ACC112 (cell line): ENCODE data around the gene PTGIS.
"Not testable (repeated sequence)": the region's sequence is repeated elsewhere in the genome, so short reads cannot be mapped to it uniquely, and the experiment has no call there.

Source experiments
- H2AFZ ChIP-seq: fragments of 200-600 bp; sonication (generic); one replicate; pipeline ENCODE4 v1.6.0; 2017; ENCODE audit warnings: antibody characterized with exemption, low read length; ENCODE audit not compliant: unreplicated experiment
- H3K27ac ChIP-seq: fragments of 200-600 bp; sonication (generic); 2 replicates; pipeline ENCODE4 v1.5.1; 2014; ENCODE audit warnings: low read depth, mild to moderate bottlenecking, antibody characterized with exemption, low read length, moderate library complexity
- H3K27me3 ChIP-seq: fragments of 200-600 bp; sonication (generic); 2 replicates; pipeline ENCODE4 v1.6.1; 2014; ENCODE audit warnings: mild to moderate bottlenecking, antibody characterized with exemption, low read length, moderate library complexity, mixed read lengths; ENCODE audit not compliant: insufficient read depth
- H3K36me3 ChIP-seq: fragments of 200-600 bp; sonication (generic); 2 replicates; pipeline ENCODE4 v1.6.1; 2016; ENCODE audit warnings: mild to moderate bottlenecking, antibody characterized with exemption, low read length, moderate library complexity, mixed read lengths; ENCODE audit not compliant: insufficient read depth
- H3K4me1 ChIP-seq: fragments of 200-600 bp; sonication (generic); one replicate; pipeline ENCODE4 v1.6.1; 2016; ENCODE audit warnings: low read length, mixed read lengths; ENCODE audit not compliant: insufficient read depth, unreplicated experiment, control insufficient read depth
- H3K4me3 ChIP-seq: fragments of 200-600 bp; sonication (generic); 2 replicates; pipeline ENCODE4 v1.5.1; 2014; ENCODE audit warnings: mild to moderate bottlenecking, low read depth, low read length
- H3K79me2 ChIP-seq: fragments of 200-600 bp; sonication (generic); one replicate; pipeline ENCODE4 v1.6.0; 2016; ENCODE audit warnings: low read length; ENCODE audit not compliant: control insufficient read depth, unreplicated experiment, insufficient read depth

PTGIS gene

DNA sequence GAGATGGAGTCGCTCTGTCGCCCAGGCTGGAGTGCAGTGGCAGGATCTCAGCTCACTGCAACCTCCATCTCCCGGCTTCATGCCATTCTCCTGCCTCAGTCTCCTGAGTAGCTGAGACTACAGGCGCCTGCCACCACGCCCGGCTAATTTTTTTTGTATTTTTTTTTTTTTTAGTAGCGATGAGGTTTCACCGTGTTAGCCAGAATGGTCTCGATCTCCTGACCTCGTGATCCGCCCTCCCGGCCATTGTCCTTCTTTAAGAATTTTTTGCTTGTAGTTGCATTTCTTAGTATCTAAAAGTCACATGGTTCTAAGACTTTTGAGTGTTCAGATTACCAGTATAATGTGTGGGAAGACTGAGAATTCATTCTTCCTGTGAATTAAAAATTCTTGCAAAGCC lies 2.9 kb downstream of the PTGIS start:
- H3K79me2 ChIP-seq, H3K36me3 ChIP-seq, H2AFZ ChIP-seq, H3K27ac ChIP-seq, H3K4me3 ChIP-seq: not testable (repeated sequence)
- H3K27me3 ChIP-seq: peaks cover 14% of the 10 kb centered on the region; the same call in 1 of the 2 replicates
- peaks cover 23% of the 10 kb centered on the region for H3K4me1 ChIP-seq

DNA sequence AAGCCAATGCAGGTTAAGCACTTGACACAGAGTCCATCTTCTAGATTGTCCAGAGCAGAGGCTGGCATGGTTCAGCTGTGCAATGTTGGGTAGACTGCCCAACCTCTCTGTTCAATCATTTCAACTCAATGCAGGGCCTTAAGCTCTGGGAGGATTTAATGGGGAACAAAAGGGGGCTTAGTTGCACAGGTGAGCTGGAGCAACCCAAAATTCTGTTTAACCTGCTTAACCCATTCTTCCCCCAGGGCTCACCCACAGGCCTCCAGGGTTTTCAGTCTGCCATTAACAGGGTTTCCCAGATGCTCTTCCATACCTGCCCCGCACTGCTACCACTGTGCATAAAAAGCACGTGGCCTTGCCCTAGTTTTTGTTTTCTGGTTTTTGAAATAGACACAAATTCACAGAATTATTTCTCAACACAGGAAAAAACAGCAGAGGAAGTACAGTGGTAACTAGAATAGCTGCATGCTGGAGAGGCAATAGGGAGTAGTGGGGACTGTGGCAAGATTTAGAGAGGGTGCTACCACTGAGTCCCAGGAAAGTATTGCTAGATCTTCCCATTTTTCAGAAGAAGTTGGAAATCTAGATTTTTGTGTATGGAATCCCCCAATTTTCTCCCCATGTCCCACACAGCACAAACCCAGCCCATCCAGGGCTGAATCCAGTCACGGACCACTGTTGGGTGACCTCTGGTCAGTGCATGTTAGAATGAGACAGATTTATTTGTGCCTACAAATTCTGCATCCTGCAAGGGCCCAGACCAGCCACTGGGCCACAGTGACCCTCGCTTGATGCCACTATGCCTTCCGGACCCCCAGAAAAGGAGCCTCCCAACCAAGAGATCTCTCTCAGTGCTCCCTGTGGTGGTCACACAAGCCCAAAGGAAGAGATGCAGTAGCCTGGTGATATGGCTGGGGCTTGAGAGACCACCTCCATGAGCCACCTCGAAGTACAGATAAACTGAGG lies 4.6 kb downstream of the PTGIS start:
- H2AFZ ChIP-seq: no peak overlapping the region
- H3K27ac ChIP-seq: no peak overlapping the region

DNA sequence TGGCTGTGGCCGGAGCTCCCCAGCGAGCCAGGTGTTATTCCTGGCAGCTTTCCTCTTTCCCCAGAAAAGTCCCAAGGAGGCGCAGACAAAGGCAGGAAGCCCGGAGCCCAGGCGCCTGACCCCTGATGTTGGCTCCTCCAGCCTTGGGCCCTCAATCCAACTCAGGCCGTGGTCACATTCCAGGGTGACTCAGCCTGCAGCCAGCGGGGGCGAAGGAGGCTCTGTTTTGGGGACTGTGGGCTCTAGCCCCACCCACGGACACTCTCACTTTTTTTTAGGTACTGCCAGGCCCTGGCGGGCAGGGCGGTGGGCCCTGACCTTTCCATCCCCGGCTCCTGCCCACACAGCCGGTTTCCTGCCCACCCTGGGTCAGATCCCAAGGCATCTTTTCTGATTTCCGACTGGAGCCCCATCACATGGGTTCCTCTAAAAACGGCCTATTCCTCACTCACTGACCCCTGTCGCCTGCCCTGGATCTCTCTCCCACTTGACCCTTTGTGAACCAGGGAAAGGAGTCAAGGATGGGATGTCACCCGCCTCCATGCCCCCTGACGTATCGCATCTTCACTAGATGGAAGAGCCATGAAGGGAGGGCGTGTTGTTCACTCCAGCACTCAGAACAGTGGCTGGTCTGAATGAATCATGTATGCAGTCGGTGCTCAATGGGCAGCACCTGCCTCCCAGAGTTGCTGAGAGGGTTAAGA lies 5.5 kb downstream of the PTGIS start:
- no peak overlapping the region for H3K27ac ChIP-seq
- no peak overlapping the region for H3K4me3 ChIP-seq
- H3K27me3 ChIP-seq: peaks cover 3% of the 10 kb centered on the region; the same call in 1 of the 2 replicates
- peaks cover 23% of the 10 kb centered on the region for H3K4me1 ChIP-seq
- H2AFZ ChIP-seq: no peak overlapping the region
- H3K36me3 ChIP-seq: no peaks in the 10 kb centered on the region
- no peaks in the 10 kb centered on the region for H3K79me2 ChIP-seq

More for the DNA sequence above, 4.6 kb downstream of the PTGIS start:
- H3K4me1 ChIP-seq: peaks cover 23% of the 10 kb centered on the region
- H3K79me2 ChIP-seq: no peaks in the 10 kb centered on the region
- H3K27me3 ChIP-seq: peaks cover 5% of the 10 kb centered on the region; the same call in 1 of the 2 replicates
- H3K4me3 ChIP-seq: no peak overlapping the region
- H3K36me3 ChIP-seq: no peaks in the 10 kb centered on the region

DNA sequence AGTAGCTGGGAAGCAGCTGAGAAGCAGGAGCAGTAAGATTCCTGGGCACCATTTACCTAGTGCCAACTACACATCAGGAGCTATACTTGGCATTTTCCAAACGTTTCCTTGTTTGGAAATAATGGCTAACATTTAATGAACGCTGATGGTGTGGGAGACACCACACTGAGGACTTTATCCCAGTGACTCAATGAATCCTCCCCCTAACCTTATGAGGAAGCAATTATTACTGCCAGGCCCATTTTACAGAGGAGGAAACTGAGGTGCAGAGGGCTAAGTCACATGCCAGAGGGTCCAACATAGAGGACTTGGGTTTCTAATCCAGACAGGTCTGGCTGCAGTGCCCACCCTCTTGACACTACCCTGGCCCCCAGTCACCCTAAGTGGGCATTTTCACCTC lies 6.1 kb downstream of the PTGIS start:
- Histone ChIP-seq H3K27ac (no peak overlapping the region), H3K27me3 (no peaks in the 10 kb centered on the region), H3K4me3 (no peak overlapping the region), H2AFZ (no peak overlapping the region), H3K36me3 (no peaks in the 10 kb centered on the region), H3K79me2 (no peaks in the 10 kb centered on the region), H3K4me1 (peaks cover 23% of the 10 kb centered on the region)

DNA sequence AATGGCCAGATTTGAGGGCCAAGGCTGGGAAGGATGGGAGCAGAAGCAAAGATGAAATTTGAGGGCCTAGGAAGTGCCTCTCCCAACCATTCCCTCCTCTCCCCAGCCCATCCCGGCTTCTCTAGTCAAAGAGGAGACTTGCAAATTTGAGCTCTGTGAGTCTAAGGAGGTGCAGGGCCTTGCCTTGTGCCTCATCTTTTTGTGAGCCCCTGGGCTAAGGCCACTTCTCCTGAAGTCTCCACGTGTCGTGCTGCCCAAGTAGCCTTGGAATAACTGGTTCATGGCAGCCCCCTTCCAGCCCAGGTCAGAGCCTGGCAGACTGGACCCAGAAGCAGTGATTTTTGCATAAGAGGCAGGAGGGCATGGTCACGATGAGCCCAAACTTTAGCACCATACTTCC lies 6.7 kb downstream of the PTGIS start:
- H3K79me2 ChIP-seq: no peaks in the 10 kb centered on the region
- no peak overlapping the region for H3K4me3 ChIP-seq
- H3K27me3 ChIP-seq: no peaks in the 10 kb centered on the region
- no peak overlapping the region for H3K27ac ChIP-seq
- H3K36me3 ChIP-seq: no peaks in the 10 kb centered on the region
- no peak overlapping the region for H2AFZ ChIP-seq
- peaks cover 23% of the 10 kb centered on the region for H3K4me1 ChIP-seq

DNA sequence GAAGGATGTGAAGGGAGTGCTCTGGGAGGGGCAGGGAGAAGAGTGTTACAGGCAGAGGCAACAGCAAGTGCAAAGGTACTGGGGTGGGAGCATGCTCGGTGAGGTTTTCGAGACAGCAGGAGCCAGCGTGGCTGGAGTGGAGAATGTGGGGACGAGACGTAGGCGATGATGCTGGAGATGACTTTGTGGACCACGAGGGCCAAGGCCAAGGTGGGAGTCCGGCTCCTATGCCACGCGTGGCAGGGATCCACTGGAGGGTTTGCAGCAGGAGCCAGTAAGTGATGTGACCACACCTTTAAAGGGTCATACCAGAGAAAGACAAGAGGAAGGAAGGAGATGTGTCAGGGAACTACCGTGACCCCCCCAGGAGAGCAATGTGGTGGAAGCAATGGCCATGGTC lies 7.3 kb downstream of the PTGIS start:
- H3K27me3 ChIP-seq: no peaks in the 10 kb centered on the region
- H3K4me3 ChIP-seq: no peak overlapping the region
- H3K4me1 ChIP-seq: peaks cover 23% of the 10 kb centered on the region
- no peak overlapping the region for H3K27ac ChIP-seq
- H3K36me3 ChIP-seq: no peaks in the 10 kb centered on the region
- H2AFZ ChIP-seq: no peak overlapping the region
- no peaks in the 10 kb centered on the region for H3K79me2 ChIP-seq

DNA sequence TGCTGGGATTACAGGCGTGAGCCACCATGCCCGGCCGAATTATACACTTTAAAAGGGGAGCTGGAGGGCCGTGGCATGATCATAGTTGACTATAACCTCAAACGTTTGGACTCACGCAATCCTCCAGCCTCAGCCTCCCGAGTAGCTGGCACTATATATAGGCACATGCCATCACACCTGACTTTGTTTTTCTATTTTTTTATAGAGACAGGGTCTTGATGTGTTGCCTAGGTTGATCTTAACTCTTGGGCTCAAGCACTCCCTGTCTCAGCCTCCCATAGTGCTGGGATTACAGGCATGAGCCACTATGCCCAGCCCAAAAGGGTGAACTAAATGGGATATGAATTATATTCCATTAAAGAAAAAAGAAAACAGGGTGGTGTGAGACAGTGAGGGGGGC lies 7.8 kb downstream of the PTGIS start:
- peaks cover 23% of the 10 kb centered on the region for H3K4me1 ChIP-seq

DNA sequence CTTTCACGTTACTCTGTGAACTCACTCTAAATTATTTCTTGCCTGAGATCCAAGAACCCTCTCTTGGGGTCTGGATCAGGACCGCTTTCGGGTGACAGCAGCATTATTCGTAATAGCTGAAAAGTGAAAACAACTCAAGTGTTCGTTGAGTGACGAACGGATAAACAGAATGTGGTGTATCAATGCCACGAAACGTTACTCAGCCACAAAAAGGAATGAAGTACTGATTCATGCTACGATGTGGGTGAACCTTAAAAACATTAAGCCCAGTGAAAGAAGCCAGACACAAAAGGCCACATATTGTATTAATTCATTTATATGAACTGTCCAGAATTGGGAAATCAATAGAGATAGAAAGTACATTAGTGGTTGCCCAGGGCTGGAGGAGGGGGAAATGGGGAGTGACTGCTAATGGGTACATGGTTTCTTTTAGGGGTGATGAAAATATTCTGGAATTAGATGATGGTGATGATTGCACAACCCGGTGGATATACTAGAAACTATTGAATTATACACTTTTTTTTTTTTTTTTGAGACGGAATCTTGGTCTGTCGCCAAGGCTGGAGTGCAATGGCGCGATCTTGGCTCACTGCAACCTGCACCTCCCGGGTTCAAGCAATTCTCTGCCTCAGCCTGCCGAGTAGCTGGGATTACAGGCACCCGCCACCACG lies 8.4 kb downstream of the PTGIS start:
- Histone ChIP-seq H3K79me2 (no peaks in the 10 kb centered on the region), H3K27ac (peak overlapping the region; percentile 38), H3K36me3 (no peaks in the 10 kb centered on the region), H3K27me3 (no peaks in the 10 kb centered on the region), H3K4me3 (peak overlapping the region; percentile 54), H3K4me1 (peaks cover 23% of the 10 kb centered on the region), H2AFZ (peak overlapping the region; percentile 5)

More for the DNA sequence above, 7.8 kb downstream of the PTGIS start:
- no peaks in the 10 kb centered on the region for H3K36me3 ChIP-seq
- H2AFZ ChIP-seq: no peak overlapping the region
- H3K79me2 ChIP-seq: no peaks in the 10 kb centered on the region
- H3K27me3 ChIP-seq: no peaks in the 10 kb centered on the region
- no peak overlapping the region for H3K4me3 ChIP-seq
- no peak overlapping the region for H3K27ac ChIP-seq

DNA sequence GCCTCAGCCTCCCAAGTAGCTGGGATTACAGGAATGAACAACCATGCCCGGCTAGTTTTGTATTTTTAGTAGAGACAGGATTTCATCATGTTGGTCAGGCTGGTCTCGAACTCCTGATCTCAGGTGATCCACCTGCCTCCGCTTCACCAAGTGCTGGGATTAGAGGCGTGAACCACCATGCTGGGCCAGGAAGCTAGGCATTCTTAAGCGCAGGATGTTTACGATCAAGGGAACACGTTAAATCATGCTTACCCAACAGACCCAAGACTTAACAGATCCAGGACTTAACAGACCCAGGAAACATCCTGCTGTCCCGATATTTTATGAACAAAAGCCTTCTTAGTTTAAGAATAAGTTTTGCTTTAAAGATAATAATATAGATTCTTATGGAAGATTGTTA lies 9.1 kb downstream of the PTGIS start:
- no peak overlapping the region for H3K4me3 ChIP-seq
- no peaks in the 10 kb centered on the region for H3K79me2 ChIP-seq
- H3K27ac ChIP-seq: peak overlapping the region; percentile 38
- H3K4me1 ChIP-seq: peaks cover 23% of the 10 kb centered on the region
- H3K36me3 ChIP-seq: no peaks in the 10 kb centered on the region
- no peaks in the 10 kb centered on the region for H3K27me3 ChIP-seq
- no peak overlapping the region for H2AFZ ChIP-seq

DNA sequence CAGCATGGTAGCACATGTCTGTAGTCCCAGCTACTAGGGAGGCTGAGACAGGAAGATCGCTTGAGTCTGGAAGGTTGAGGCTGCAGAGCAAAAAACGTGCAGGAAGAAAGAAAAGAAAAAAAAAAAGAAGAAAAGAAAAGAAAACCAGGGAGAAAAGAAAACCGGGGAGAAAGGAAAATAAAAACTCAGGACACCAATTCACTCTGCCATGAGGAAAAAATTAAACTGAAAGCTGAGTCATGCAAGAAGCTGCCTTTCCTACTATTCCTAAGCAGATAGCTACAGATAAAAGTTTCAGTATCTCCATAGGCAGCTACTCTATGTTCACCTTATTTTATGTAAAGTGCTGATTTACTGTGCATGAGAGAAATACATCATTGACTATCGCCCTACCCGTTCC lies 10.5 kb downstream of the PTGIS start:
- Histone ChIP-seq H3K79me2 (no peaks in the 10 kb centered on the region), H2AFZ (peak overlapping the region; percentile 85), H3K27me3 (no peaks in the 10 kb centered on the region), H3K36me3 (no peaks in the 10 kb centered on the region), H3K4me1 (peaks cover 18% of the 10 kb centered on the region), H3K4me3 (peak overlapping the region; percentile 33), H3K27ac (no peak overlapping the region)
